HepG2 (cell line): ENCODE results near the gene ALB. TPM values are rescaled to one million over a fixed set of nuclear protein-coding genes. Genes with fewer than 3 reads are reported as not detected.
A peak's percentile ranks its signal among the peaks of the same experiment; 100 is the strongest.

Experiments
- IRX3 ChIP-seq: sonication (generic); formaldehyde crosslinking; IDR thresholded peaks from 2 replicates; pipeline ENCODE4 v1.8.1; 2023; ENCODE audit warnings: mild to moderate bottlenecking, low read depth, missing genetic modification reagents, borderline replicate concordance
- JUND ChIP-seq: sonication (generic); formaldehyde crosslinking; IDR thresholded peaks from 2 replicates; pipeline ENCODE4 v1.8.0; 2022; ENCODE audit warnings: mild to moderate bottlenecking, missing genetic modification reagents
- KLF13 ChIP-seq: sonication (generic); formaldehyde crosslinking; IDR thresholded peaks from 2 replicates; pipeline ENCODE4 v1.4.0; 2020; ENCODE audit warnings: mild to moderate bottlenecking, missing genetic modification reagents
- MBD4 ChIP-seq: IDR thresholded peaks from 2 replicates; pipeline ENCODE4 v1.6.1; 2012; ENCODE audit warnings: low read length, inconsistent platforms, borderline replicate concordance
- PAF1 ChIP-seq: IDR thresholded peaks from 2 replicates; pipeline ENCODE4 v1.6.1; 2016; ENCODE audit warnings: missing genetic modification reagents, missing compliant biosample characterization
- RBFOX2 ChIP-seq: fragments of 200-400 bp; formaldehyde crosslinking; IDR thresholded peaks from 2 replicates; pipeline ENCODE4 v1.6.1; 2017; ENCODE audit warnings: low read depth, mild to moderate bottlenecking, low read length
- SETDB1 ChIP-seq: sonication (generic); formaldehyde crosslinking; IDR thresholded peaks from 2 replicates; pipeline ENCODE4 v1.5.1; 2020; ENCODE audit warnings: missing genetic modification reagents, mild to moderate bottlenecking, borderline replicate concordance
- SIX1 ChIP-seq: sonication (generic); formaldehyde crosslinking; IDR thresholded peaks from 2 replicates; pipeline ENCODE4 v1.4.0; 2020; ENCODE audit warnings: missing genetic modification reagents, borderline replicate concordance
- SSRP1 ChIP-seq: IDR thresholded peaks from 2 replicates; pipeline ENCODE4 v1.6.1; 2016; ENCODE audit warnings: control low read depth
- TMF1 ChIP-seq: sonication (generic); formaldehyde crosslinking; IDR thresholded peaks from 2 replicates; pipeline ENCODE4 v1.8.1; 2022; ENCODE audit warnings: low read depth, missing genetic modification reagents
- ZNF264 ChIP-seq: sonication (generic); formaldehyde crosslinking; IDR thresholded peaks from 2 replicates; pipeline ENCODE4 v1.4.0; 2020; ENCODE audit warnings: missing genetic modification reagents
- ZNF496 ChIP-seq: sonication (generic); formaldehyde crosslinking; IDR thresholded peaks from 2 replicates; pipeline ENCODE4 v1.8.1; 2023; ENCODE audit warnings: mild to moderate bottlenecking, moderate library complexity, missing genetic modification reagents; ENCODE audit not compliant: insufficient replicate concordance
- ZSCAN31 ChIP-seq: sonication (generic); formaldehyde crosslinking; IDR thresholded peaks from 2 replicates; pipeline ENCODE4 v1.5.0; 2020; ENCODE audit warnings: low read depth, mild to moderate bottlenecking, missing genetic modification reagents
- polyA plus RNA-seq, 8 experiments: library from polyadenylated mRNA; depleted of rRNA in 3 of 8; stranded (reverse) in 7 of 8; unstranded in 1 of 8; fragments of >200 nt; fragmentation: Illumina TruSeq in 4 of 8; extraction: Trizol in 4 of 8; gene quantifications; 2 replicates each; pipeline versions ENCODE4 v1.2.1 to v1.2.3, GENCODE V29; 2011 to 2016; ENCODE audit warnings: low read depth in 4 of 8, missing spikeins in 1 of 8, mixed read lengths in 1 of 8; ENCODE audit not compliant: insufficient read depth in 1 of 8
- total RNA-seq, 5 experiments: library from RNA; depleted of rRNA; stranded (reverse); fragments of >200 nt; fragmentation: Illumina TruSeq; extraction: Trizol; gene quantifications; 2 replicates each; pipeline ENCODE4 v1.2.3, GENCODE V29; 2016; ENCODE audit warnings: low read depth in 1 of 5
- TF ChIP-seq, protein P1 (sequence below): sonication (generic); formaldehyde crosslinking; IDR thresholded peaks from 2 replicates; pipeline ENCODE4 v1.4.0; 2020; ENCODE audit warnings: missing genetic modification reagents
- TF ChIP-seq, protein P2 (sequence below): sonication (generic); formaldehyde crosslinking; IDR thresholded peaks from 2 replicates; pipeline ENCODE4 v1.5.0; 2020; ENCODE audit warnings: missing genetic modification reagents
- TF ChIP-seq, protein P3 (sequence below), 2 experiments: IDR thresholded peaks; 2 replicates each; pipeline ENCODE4 v1.6.1; 2011 to 2012; ENCODE audit warnings: low read length in 2 of 2, borderline replicate concordance in 1 of 2, low read depth in 1 of 2, mild to moderate bottlenecking in 1 of 2, moderate library complexity in 1 of 2
- TF ChIP-seq, protein P4 (sequence below): IDR thresholded peaks from 2 replicates; pipeline ENCODE4 v1.6.1; 2016; ENCODE audit warnings: mild to moderate bottlenecking, missing biosample characterization, missing genetic modification reagents

Gene ALB
- total and polyA plus RNA-seq, 2 of the 13 experiments (the other 11 are each of a cell fraction or from before 2014, with no cell fraction given): 22,259 to 22,625 TPM

DNA sequence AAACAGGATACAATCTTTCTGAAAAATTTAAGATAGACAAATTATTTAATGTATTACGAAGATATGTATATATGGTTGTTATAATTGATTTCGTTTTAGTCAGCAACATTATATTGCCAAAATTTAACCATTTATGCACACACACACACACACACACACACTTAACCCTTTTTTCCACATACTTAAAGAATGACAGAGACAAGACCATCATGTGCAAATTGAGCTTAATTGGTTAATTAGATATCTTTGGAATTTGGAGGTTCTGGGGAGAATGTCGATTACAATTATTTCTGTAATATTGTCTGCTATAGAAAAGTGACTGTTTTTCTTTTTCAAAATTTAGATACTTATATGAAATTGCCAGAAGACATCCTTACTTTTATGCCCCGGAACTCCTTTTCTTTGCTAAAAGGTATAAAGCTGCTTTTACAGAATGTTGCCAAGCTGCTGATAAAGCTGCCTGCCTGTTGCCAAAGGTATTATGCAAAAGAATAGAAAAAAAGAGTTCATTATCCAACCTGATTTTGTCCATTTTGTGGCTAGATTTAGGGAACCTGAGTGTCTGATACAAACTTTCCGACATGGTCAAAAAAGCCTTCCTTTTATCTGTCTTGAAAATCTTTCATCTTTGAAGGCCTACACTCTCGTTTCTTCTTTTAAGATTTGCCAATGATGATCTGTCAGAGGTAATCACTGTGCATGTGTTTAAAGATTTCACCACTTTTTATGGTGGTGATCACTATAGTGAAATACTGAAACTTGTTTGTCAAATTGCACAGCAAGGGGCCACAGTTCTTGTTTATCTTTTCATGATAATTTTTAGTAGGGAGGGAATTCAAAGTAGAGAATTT lies 5.2 kb downstream of the ALB start (continued):
- TF ChIP-seq, protein P1, sequence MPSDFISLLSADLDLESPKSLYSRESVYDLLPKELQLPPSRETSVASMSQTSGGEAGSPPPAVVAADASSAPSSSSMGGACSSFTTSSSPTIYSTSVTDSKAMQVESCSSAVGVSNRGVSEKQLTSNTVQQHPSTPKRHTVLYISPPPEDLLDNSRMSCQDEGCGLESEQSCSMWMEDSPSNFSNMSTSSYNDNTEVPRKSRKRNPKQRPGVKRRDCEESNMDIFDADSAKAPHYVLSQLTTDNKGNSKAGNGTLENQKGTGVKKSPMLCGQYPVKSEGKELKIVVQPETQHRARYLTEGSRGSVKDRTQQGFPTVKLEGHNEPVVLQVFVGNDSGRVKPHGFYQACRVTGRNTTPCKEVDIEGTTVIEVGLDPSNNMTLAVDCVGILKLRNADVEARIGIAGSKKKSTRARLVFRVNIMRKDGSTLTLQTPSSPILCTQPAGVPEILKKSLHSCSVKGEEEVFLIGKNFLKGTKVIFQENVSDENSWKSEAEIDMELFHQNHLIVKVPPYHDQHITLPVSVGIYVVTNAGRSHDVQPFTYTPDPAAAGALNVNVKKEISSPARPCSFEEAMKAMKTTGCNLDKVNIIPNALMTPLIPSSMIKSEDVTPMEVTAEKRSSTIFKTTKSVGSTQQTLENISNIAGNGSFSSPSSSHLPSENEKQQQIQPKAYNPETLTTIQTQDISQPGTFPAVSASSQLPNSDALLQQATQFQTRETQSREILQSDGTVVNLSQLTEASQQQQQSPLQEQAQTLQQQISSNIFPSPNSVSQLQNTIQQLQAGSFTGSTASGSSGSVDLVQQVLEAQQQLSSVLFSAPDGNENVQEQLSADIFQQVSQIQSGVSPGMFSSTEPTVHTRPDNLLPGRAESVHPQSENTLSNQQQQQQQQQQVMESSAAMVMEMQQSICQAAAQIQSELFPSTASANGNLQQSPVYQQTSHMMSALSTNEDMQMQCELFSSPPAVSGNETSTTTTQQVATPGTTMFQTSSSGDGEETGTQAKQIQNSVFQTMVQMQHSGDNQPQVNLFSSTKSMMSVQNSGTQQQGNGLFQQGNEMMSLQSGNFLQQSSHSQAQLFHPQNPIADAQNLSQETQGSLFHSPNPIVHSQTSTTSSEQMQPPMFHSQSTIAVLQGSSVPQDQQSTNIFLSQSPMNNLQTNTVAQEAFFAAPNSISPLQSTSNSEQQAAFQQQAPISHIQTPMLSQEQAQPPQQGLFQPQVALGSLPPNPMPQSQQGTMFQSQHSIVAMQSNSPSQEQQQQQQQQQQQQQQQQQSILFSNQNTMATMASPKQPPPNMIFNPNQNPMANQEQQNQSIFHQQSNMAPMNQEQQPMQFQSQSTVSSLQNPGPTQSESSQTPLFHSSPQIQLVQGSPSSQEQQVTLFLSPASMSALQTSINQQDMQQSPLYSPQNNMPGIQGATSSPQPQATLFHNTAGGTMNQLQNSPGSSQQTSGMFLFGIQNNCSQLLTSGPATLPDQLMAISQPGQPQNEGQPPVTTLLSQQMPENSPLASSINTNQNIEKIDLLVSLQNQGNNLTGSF: no peak
- TF ChIP-seq JUND (CRISPR knock-in tag) (no peak), PAF1 (CRISPR knock-in tag) (peak; percentile 95), KLF13 (CRISPR knock-in tag) (no peak), MBD4 (peak; percentile 84), IRX3 (peak; percentile 53; the same call in 1 of the 2 replicates), ZNF264 (CRISPR knock-in tag) (no peak), RBFOX2 (peak; percentile 73), SETDB1 (CRISPR knock-in tag) (no peak), ZSCAN31 (CRISPR knock-in tag) (no peak), SIX1 (CRISPR knock-in tag) (no peak), SSRP1 (0 out of 2 replicates have a peak, but pooled peaks have one; percentile 87), TMF1 (CRISPR knock-in tag) (0 out of 2 replicates have a peak, but pooled peaks have one; percentile 11), ZNF496 (no peak)
- TF ChIP-seq, protein P2, sequence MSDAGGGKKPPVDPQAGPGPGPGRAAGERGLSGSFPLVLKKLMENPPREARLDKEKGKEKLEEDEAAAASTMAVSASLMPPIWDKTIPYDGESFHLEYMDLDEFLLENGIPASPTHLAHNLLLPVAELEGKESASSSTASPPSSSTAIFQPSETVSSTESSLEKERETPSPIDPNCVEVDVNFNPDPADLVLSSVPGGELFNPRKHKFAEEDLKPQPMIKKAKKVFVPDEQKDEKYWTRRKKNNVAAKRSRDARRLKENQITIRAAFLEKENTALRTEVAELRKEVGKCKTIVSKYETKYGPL: 0 out of 2 replicates have a peak, but pooled peaks have one; percentile 7
- TF ChIP-seq, protein P3, sequence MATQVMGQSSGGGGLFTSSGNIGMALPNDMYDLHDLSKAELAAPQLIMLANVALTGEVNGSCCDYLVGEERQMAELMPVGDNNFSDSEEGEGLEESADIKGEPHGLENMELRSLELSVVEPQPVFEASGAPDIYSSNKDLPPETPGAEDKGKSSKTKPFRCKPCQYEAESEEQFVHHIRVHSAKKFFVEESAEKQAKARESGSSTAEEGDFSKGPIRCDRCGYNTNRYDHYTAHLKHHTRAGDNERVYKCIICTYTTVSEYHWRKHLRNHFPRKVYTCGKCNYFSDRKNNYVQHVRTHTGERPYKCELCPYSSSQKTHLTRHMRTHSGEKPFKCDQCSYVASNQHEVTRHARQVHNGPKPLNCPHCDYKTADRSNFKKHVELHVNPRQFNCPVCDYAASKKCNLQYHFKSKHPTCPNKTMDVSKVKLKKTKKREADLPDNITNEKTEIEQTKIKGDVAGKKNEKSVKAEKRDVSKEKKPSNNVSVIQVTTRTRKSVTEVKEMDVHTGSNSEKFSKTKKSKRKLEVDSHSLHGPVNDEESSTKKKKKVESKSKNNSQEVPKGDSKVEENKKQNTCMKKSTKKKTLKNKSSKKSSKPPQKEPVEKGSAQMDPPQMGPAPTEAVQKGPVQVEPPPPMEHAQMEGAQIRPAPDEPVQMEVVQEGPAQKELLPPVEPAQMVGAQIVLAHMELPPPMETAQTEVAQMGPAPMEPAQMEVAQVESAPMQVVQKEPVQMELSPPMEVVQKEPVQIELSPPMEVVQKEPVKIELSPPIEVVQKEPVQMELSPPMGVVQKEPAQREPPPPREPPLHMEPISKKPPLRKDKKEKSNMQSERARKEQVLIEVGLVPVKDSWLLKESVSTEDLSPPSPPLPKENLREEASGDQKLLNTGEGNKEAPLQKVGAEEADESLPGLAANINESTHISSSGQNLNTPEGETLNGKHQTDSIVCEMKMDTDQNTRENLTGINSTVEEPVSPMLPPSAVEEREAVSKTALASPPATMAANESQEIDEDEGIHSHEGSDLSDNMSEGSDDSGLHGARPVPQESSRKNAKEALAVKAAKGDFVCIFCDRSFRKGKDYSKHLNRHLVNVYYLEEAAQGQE (IDR thresholded peaks at IDR 0.05; ENCODE audit: borderline replicate concordance in 1 of 2, low read depth in 1 of 2, low read length in 2 of 2): 0 out of 4 replicates have a peak, but pooled peaks of 1 of the 2 experiments have one; percentile 12
- TF ChIP-seq, protein P4, sequence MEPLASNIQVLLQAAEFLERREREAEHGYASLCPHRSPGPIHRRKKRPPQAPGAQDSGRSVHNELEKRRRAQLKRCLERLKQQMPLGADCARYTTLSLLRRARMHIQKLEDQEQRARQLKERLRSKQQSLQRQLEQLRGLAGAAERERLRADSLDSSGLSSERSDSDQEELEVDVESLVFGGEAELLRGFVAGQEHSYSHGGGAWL (CRISPR knock-in tag): no peak
